Astrocyte (in vitro differentiated cells and primary cell): Measurements from ENCODE around the gene ERICH6. TPM values are rescaled to one million over a fixed set of nuclear protein-coding genes. Genes with fewer than 3 reads are reported as not detected.

Experiments
- DNase-seq: peaks from one replicate; pipeline ENCODE4 v3.0.0-alpha.2; 2010; ENCODE audit warnings: low read depth
- FAIRE-seq: peaks from 2 replicates; lab custom pipeline; 2011; peaks lifted over from hg19 to GRCh38; lab: Jason Lieb, UNC
- H2AFZ ChIP-seq: 2 replicates; pipeline ENCODE4 v1.6.0; 2012; ENCODE audit warnings: low read depth, low read length, inconsistent platforms
- H3K27ac ChIP-seq: 2 replicates; pipeline ENCODE4 v1.5.1; 2011; ENCODE audit warnings: low read depth, low read length, inconsistent platforms
- H3K27me3 ChIP-seq: 2 replicates; pipeline ENCODE4 v1.6.0; 2011; ENCODE audit warnings: low read length, inconsistent platforms; ENCODE audit not compliant: insufficient read depth
- H3K36me3 ChIP-seq: 2 replicates; pipeline ENCODE4 v1.5.1; 2011; ENCODE audit warnings: low read length, inconsistent platforms; ENCODE audit not compliant: insufficient read depth
- H3K4me1 ChIP-seq: 2 replicates; pipeline ENCODE4 v1.5.1; 2011; ENCODE audit warnings: low read length, inconsistent platforms; ENCODE audit not compliant: insufficient read depth
- H3K4me2 ChIP-seq: 2 replicates; pipeline ENCODE4 v1.6.0; 2012; ENCODE audit warnings: low read length, inconsistent platforms
- H3K4me3 ChIP-seq: 2 replicates; pipeline ENCODE4 v1.5.1; 2011; ENCODE audit warnings: low read depth, mild to moderate bottlenecking, low read length, inconsistent platforms; ENCODE audit not compliant: insufficient read depth
- H3K79me2 ChIP-seq: 2 replicates; pipeline ENCODE4 v1.6.0; 2012; ENCODE audit warnings: mild to moderate bottlenecking, low read length, inconsistent platforms; ENCODE audit not compliant: insufficient read depth
- H3K9ac ChIP-seq: 2 replicates; pipeline ENCODE4 v1.6.0; 2012; ENCODE audit warnings: mild to moderate bottlenecking, low read length, inconsistent platforms
- H3K9me3 ChIP-seq: 2 replicates; pipeline ENCODE4 v1.5.1; 2012; ENCODE audit warnings: low read depth, mild to moderate bottlenecking, low read length, inconsistent platforms; ENCODE audit not compliant: insufficient read depth
- H4K20me1 ChIP-seq: 2 replicates; pipeline ENCODE4 v1.6.0; 2012; ENCODE audit warnings: low read length, inconsistent platforms; ENCODE audit not compliant: insufficient read depth
- H3K27ac Mint-ChIP-seq: one replicate; pipeline ENCODE4 v1.8.0; 2021; ENCODE audit warnings: mild to moderate bottlenecking, mixed read lengths; ENCODE audit not compliant: unreplicated experiment
- H3K27me3 Mint-ChIP-seq: one replicate; pipeline ENCODE4 v1.8.0; 2021; ENCODE audit warnings: low read depth, mixed read lengths; ENCODE audit not compliant: unreplicated experiment
- H3K36me3 Mint-ChIP-seq: one replicate; pipeline ENCODE4 v1.8.0; 2021; ENCODE audit warnings: low read depth, mixed read lengths; ENCODE audit not compliant: unreplicated experiment
- H3K4me1 Mint-ChIP-seq: one replicate; pipeline ENCODE4 v1.8.0; 2021; ENCODE audit warnings: low read depth, mixed read lengths; ENCODE audit not compliant: unreplicated experiment
- H3K4me3 Mint-ChIP-seq: one replicate; pipeline ENCODE4 v1.8.0; 2021; ENCODE audit warnings: mild to moderate bottlenecking, moderate library complexity, mixed read lengths; ENCODE audit not compliant: unreplicated experiment
- H3K9me3 Mint-ChIP-seq: one replicate; pipeline ENCODE4 v1.8.0; 2021; ENCODE audit warnings: mild to moderate bottlenecking, mixed read lengths; ENCODE audit not compliant: unreplicated experiment
- EZH2 ChIP-seq: IDR thresholded peaks from 2 replicates; pipeline ENCODE4 v1.6.1; 2012; ENCODE audit warnings: mild to moderate bottlenecking, low read length, inconsistent platforms; ENCODE audit not compliant: insufficient read depth
- total RNA-seq: library from RNA; stranded (reverse); gene quantifications from 2 replicates; pipeline ENCODE4 v1.2.1, GENCODE V29; 2021
- TF ChIP-seq, protein P1 (sequence below): IDR thresholded peaks from 2 replicates; pipeline ENCODE4 v1.5.1; 2011; ENCODE audit warnings: low read depth, mild to moderate bottlenecking, inconsistent platforms, low read length, moderate library complexity; ENCODE audit not compliant: insufficient read depth

Gene ERICH6
- total RNA-seq, 1 donor from 2014 or later, result 0.09 TPM

DNA sequence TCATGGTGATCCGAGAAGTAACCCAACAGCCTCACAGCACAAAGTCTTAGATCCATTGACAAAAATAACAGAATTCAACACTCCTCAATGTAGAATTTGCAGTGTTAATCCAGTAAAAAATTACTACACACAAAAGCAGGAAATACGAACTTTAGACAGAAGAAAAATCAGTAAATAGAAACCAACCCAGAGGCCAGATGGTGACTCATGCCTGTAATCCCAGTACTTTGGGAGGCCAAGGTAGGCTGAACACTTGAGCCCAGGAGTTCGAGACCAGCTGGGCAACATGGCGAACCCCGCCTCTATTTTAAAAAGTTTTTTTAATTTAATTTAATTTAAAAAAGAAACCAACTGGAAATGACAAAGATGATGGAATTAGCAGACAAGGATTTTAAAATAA lies 64.5 kb downstream of the ERICH6 start:
- FAIRE-seq (no peak), DNase-seq (no peak)
- H3K4me2 ChIP-seq, result no peak overlapping the region
- H3K4me3 ChIP-seq, result no peak overlapping the region
- Mint-ChIP-seq H3K4me3 (no peak overlapping the region), H3K27ac (no peak overlapping the region), H3K9me3 (no peaks in the 10 kb centered on the region), H3K4me1 (peaks cover 9% of the 10 kb centered on the region), H3K36me3 (no peaks in the 10 kb centered on the region), H3K27me3 (no peaks in the 10 kb centered on the region)
- H3K9me3 ChIP-seq, result no peaks in the 10 kb centered on the region
- H3K9ac ChIP-seq, result no peak overlapping the region
- no peaks in the 10 kb centered on the region for H4K20me1 ChIP-seq
- H2AFZ ChIP-seq, result no peak overlapping the region
- H3K4me1 ChIP-seq, result peaks cover 4% of the 10 kb centered on the region
- H3K27ac ChIP-seq, result no peak overlapping the region
- H3K79me2 ChIP-seq, result no peaks in the 10 kb centered on the region
- H3K27me3 ChIP-seq, result no peaks in the 10 kb centered on the region
- H3K36me3 ChIP-seq, result no peaks in the 10 kb centered on the region
- TF ChIP-seq, protein P1, sequence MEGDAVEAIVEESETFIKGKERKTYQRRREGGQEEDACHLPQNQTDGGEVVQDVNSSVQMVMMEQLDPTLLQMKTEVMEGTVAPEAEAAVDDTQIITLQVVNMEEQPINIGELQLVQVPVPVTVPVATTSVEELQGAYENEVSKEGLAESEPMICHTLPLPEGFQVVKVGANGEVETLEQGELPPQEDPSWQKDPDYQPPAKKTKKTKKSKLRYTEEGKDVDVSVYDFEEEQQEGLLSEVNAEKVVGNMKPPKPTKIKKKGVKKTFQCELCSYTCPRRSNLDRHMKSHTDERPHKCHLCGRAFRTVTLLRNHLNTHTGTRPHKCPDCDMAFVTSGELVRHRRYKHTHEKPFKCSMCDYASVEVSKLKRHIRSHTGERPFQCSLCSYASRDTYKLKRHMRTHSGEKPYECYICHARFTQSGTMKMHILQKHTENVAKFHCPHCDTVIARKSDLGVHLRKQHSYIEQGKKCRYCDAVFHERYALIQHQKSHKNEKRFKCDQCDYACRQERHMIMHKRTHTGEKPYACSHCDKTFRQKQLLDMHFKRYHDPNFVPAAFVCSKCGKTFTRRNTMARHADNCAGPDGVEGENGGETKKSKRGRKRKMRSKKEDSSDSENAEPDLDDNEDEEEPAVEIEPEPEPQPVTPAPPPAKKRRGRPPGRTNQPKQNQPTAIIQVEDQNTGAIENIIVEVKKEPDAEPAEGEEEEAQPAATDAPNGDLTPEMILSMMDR, result no peak
- no peak for TF ChIP-seq EZH2

DNA sequence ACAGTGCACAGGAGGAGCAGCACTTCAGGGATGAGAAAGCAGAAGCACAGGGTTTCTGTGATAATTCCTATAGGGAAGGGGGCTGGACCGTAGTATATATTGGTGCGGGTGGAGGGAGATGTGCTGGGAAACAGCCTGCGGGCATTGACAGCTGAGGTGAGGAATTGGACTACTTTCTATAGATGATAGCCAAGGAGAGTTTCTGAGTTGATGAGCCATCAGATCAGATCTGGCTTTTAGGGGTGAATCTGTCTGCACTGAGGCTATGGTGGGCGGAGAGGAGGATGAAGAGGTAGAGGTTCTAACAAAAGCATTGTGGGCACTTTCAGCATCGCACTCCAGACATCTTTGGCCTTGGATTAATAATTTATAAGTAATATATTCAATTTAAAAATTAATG lies 67.5 kb downstream of the ERICH6 start:
- TF ChIP-seq, protein P1, result no peak
- TF ChIP-seq EZH2, result no peak
- H3K4me1 ChIP-seq, result peaks cover 4% of the 10 kb centered on the region
- Mint-ChIP-seq H3K9me3 (no peaks in the 10 kb centered on the region), H3K27ac (no peak overlapping the region), H3K27me3 (no peaks in the 10 kb centered on the region), H3K36me3 (no peaks in the 10 kb centered on the region), H3K4me1 (peaks cover 9% of the 10 kb centered on the region), H3K4me3 (no peak overlapping the region)
- no peaks in the 10 kb centered on the region for H3K9me3 ChIP-seq
- no peak overlapping the region for H2AFZ ChIP-seq
- no peak overlapping the region for H3K27ac ChIP-seq
- H3K27me3 ChIP-seq, result no peaks in the 10 kb centered on the region
- no peak overlapping the region for H3K4me3 ChIP-seq
- DNase-seq (no peak), FAIRE-seq (no peak)
- H3K79me2 ChIP-seq, result no peaks in the 10 kb centered on the region
- H3K36me3 ChIP-seq, result no peaks in the 10 kb centered on the region
- H3K9ac ChIP-seq, result no peak overlapping the region
- no peak overlapping the region for H3K4me2 ChIP-seq
- H4K20me1 ChIP-seq, result no peaks in the 10 kb centered on the region

DNA sequence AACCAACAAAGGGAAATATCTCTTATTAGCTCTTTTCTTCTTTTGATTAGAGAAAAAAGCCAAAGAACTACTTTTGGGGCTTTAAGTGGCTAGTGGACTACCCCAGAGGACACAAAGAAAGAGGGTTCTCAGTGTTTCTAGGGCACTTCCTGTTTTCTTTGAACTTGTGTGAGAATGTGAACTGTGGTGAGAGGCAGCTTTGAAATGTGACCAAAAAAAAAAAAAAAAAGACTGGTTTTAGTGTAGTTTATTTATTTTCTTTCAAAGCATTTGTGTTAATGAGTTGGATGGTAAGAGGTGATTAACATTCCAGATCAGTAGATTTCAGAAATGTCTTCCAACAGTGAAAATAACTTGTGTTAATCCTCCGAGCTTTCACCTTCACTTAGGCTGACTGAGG lies 68.2 kb downstream of the ERICH6 start:
- no peak for FAIRE-seq
- Mint-ChIP-seq H3K27ac (peak overlapping the region; percentile 64), H3K36me3 (peaks cover 3% of the 10 kb centered on the region)

More for the DNA sequence above, 68.2 kb downstream of the ERICH6 start:
- H3K79me2 ChIP-seq, result no peaks in the 10 kb centered on the region
- H3K4me1 ChIP-seq, result peaks cover 4% of the 10 kb centered on the region
- H3K4me3 Mint-ChIP-seq, result no peak overlapping the region
- no peak overlapping the region for H2AFZ ChIP-seq
- H3K27me3 Mint-ChIP-seq, result no peaks in the 10 kb centered on the region
- H3K4me2 ChIP-seq, result no peak overlapping the region
- H3K27me3 ChIP-seq, result no peaks in the 10 kb centered on the region
- TF ChIP-seq, protein P1, result no peak
- no peak for TF ChIP-seq EZH2
- peaks cover 9% of the 10 kb centered on the region for H3K4me1 Mint-ChIP-seq
- H3K9me3 ChIP-seq, result no peaks in the 10 kb centered on the region
- no peak overlapping the region for H3K27ac ChIP-seq
- no peak overlapping the region for H3K4me3 ChIP-seq
- no peaks in the 10 kb centered on the region for H3K9me3 Mint-ChIP-seq
- H3K36me3 ChIP-seq, result no peaks in the 10 kb centered on the region
- no peaks in the 10 kb centered on the region for H4K20me1 ChIP-seq
- H3K9ac ChIP-seq, result no peak overlapping the region
- no peak for DNase-seq
